Neural progenitor cell (in vitro differentiated cells): ENCODE results near the gene PACS1. TPM values are rescaled to one million over a fixed set of nuclear protein-coding genes. Genes with fewer than 3 reads are reported as not detected.
A peak's percentile ranks its signal among the peaks of the same experiment; 100 is the strongest.

Experiments
- DNase-seq: peaks from one replicate; pipeline ENCODE4 v3.0.0-alpha.2; 2016; ENCODE audit warnings: low spot score
- H2AFZ ChIP-seq: fragments of 200-600 bp; sonication (generic); replicated peaks from 2 replicates; pipeline ENCODE4 v1.6.1; 2016; ENCODE audit warnings: antibody characterized with exemption
- H3F3A ChIP-seq: fragments of 200-600 bp; sonication (generic); 2 replicates; pipeline ENCODE4 v1.6.1; 2016; ENCODE audit warnings: antibody characterized with exemption, low read depth
- H3K27ac ChIP-seq: fragments of 200-600 bp; sonication (generic); 2 replicates; pipeline ENCODE4 v1.5.1; 2016; ENCODE audit warnings: mild to moderate bottlenecking
- H3K27me3 ChIP-seq: fragments of 200-600 bp; sonication (generic); 2 replicates; pipeline ENCODE4 v1.6.1; 2016; ENCODE audit warnings: mild to moderate bottlenecking, moderate library complexity
- H3K36me3 ChIP-seq: fragments of 200-600 bp; sonication (generic); 2 replicates; pipeline ENCODE4 v1.5.1; 2016
- H3K4me1 ChIP-seq: fragments of 200-600 bp; sonication (generic); 2 replicates; pipeline ENCODE4 v1.6.1; 2016; ENCODE audit warnings: mixed run types
- H3K4me2 ChIP-seq: fragments of 200-600 bp; sonication (generic); 2 replicates; pipeline ENCODE4 v1.6.1; 2016
- H3K4me3 ChIP-seq: fragments of 200-600 bp; sonication (generic); 2 replicates; pipeline ENCODE4 v1.5.1; 2016
- H3K79me2 ChIP-seq: fragments of 200-600 bp; sonication (generic); 2 replicates; pipeline ENCODE4 v1.6.1; 2016; ENCODE audit warnings: low read depth
- H3K9ac ChIP-seq: fragments of 200-600 bp; sonication (generic); 2 replicates; pipeline ENCODE4 v1.6.1; 2016
- H3K9me3 ChIP-seq: fragments of 200-600 bp; sonication (generic); 2 replicates; pipeline ENCODE4 v1.5.1; 2016; ENCODE audit warnings: low read depth
- H4K20me1 ChIP-seq: fragments of 200-600 bp; sonication (generic); 2 replicates; pipeline ENCODE4 v1.6.1; 2016; ENCODE audit warnings: low read depth
- H3K27ac Mint-ChIP-seq: 3 replicates; pipeline ENCODE4 v1.8.0; 2021; ENCODE audit warnings: mixed read lengths
- H3K27me3 Mint-ChIP-seq: 2 replicates; pipeline ENCODE4 v1.8.0; 2022; ENCODE audit warnings: low read depth, mild to moderate bottlenecking, inconsistent platforms, moderate library complexity, mixed read lengths; ENCODE audit not compliant: insufficient read depth
- H3K36me3 Mint-ChIP-seq: 3 replicates; pipeline ENCODE4 v1.8.0; 2021; ENCODE audit warnings: mixed read lengths
- H3K4me1 Mint-ChIP-seq: 3 replicates; pipeline ENCODE4 v1.8.0; 2021; ENCODE audit warnings: mixed read lengths
- H3K4me3 Mint-ChIP-seq: 3 replicates; pipeline ENCODE4 v1.8.0; 2021; ENCODE audit warnings: mild to moderate bottlenecking, moderate library complexity, mixed read lengths
- H3K9me3 Mint-ChIP-seq: 3 replicates; pipeline ENCODE4 v1.8.0; 2020; ENCODE audit warnings: mixed read lengths
- EZH2 ChIP-seq: fragments of 200-600 bp; sonication (generic); IDR thresholded peaks from 2 replicates; pipeline ENCODE4 v1.6.1; 2017; ENCODE audit warnings: antibody characterized with exemption, mild to moderate bottlenecking, moderate library complexity
- EZH2phosphoT487 ChIP-seq: fragments of 200-600 bp; sonication (generic); IDR thresholded peaks from 2 replicates; pipeline ENCODE4 v1.6.1; 2017; ENCODE audit warnings: antibody characterized with exemption
- total RNA-seq: library from RNA; depleted of rRNA; stranded (reverse); fragments of >200 nt; gene quantifications from 2 replicates; pipeline ENCODE4 v1.2.3, GENCODE V29; 2015; ENCODE audit warnings: low replicate concordance
- TF ChIP-seq, protein P1 (sequence below): fragments of 200-600 bp; sonication (generic); IDR thresholded peaks from 2 replicates; pipeline ENCODE4 v1.5.1; 2017; ENCODE audit warnings: antibody characterized with exemption, mild to moderate bottlenecking

Gene PACS1
- total RNA-seq, 1 donor from 2014 or later: 13.4 TPM

DNA sequence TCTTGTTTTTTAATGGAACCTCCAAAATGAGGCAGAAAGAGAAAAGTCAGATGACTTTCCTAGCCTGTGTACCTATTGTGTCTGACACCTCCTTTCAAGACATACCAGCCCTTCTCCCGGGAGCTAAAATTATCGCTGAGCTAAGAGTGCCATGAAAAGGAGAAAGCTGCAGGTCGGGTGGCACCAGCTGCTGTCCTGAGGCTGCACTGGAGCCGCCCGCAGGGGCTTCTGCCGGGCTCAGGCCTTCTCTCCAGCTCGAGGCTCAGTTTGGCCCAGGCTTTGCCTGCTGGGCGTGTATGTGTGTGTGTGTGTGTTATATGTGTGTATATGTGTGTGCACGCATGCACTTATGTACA is 170.7 kb downstream of the PACS1 start:
- H3K4me1 Mint-ChIP-seq: peaks cover 7% of the 10 kb centered on the region
- H3K9me3 Mint-ChIP-seq: no peaks in the 10 kb centered on the region
- H3K9me3 ChIP-seq: no peaks in the 10 kb centered on the region
- H3K27me3 ChIP-seq: no peaks in the 10 kb centered on the region
- no peak overlapping the region for H3K27ac ChIP-seq
- H2AFZ ChIP-seq: no peak overlapping the region
- H3K79me2 ChIP-seq: no peaks in the 10 kb centered on the region
- H3K4me2 ChIP-seq: no peak overlapping the region
- no peaks in the 10 kb centered on the region for H3K4me1 ChIP-seq
- no peaks in the 10 kb centered on the region for H4K20me1 ChIP-seq
- H3K36me3 ChIP-seq: no peaks in the 10 kb centered on the region
- H3K27me3 Mint-ChIP-seq: peaks cover 11% of the 10 kb centered on the region
- H3K9ac ChIP-seq: no peak overlapping the region
- H3K27ac Mint-ChIP-seq: peak overlapping the region; percentile 78
- TF ChIP-seq EZH2phosphoT487: no peak
- TF ChIP-seq, protein P1, sequence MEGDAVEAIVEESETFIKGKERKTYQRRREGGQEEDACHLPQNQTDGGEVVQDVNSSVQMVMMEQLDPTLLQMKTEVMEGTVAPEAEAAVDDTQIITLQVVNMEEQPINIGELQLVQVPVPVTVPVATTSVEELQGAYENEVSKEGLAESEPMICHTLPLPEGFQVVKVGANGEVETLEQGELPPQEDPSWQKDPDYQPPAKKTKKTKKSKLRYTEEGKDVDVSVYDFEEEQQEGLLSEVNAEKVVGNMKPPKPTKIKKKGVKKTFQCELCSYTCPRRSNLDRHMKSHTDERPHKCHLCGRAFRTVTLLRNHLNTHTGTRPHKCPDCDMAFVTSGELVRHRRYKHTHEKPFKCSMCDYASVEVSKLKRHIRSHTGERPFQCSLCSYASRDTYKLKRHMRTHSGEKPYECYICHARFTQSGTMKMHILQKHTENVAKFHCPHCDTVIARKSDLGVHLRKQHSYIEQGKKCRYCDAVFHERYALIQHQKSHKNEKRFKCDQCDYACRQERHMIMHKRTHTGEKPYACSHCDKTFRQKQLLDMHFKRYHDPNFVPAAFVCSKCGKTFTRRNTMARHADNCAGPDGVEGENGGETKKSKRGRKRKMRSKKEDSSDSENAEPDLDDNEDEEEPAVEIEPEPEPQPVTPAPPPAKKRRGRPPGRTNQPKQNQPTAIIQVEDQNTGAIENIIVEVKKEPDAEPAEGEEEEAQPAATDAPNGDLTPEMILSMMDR: no peak
- no peak for TF ChIP-seq EZH2
- peaks cover 9% of the 10 kb centered on the region for H3K36me3 Mint-ChIP-seq
- no peaks in the 10 kb centered on the region for H3F3A ChIP-seq
- H3K4me3 Mint-ChIP-seq: no peak overlapping the region
- no peak for DNase-seq
- H3K4me3 ChIP-seq: no peak overlapping the region

- no peaks in the 10 kb centered on the region for H3K9me3 Mint-ChIP-seq
- H3K4me3 Mint-ChIP-seq: no peak overlapping the region
- TF ChIP-seq, protein P1: no peak
- Histone ChIP-seq H2AFZ (no peak overlapping the region), H3K4me2 (no peak overlapping the region), H3K4me1 (no peaks in the 10 kb centered on the region), H3K79me2 (no peaks in the 10 kb centered on the region), H3K9ac (no peak overlapping the region), H3K27ac (no peak overlapping the region), H3K27me3 (no peaks in the 10 kb centered on the region), H3F3A (no peaks in the 10 kb centered on the region), H4K20me1 (no peaks in the 10 kb centered on the region), H3K9me3 (no peaks in the 10 kb centered on the region), H3K36me3 (no peaks in the 10 kb centered on the region), H3K4me3 (no peak overlapping the region)
- peaks cover 9% of the 10 kb centered on the region for H3K36me3 Mint-ChIP-seq
- H3K4me1 Mint-ChIP-seq: peaks cover 7% of the 10 kb centered on the region
- H3K27me3 Mint-ChIP-seq: peaks cover 14% of the 10 kb centered on the region
- DNase-seq: no peak
- H3K27ac Mint-ChIP-seq: no peak overlapping the region
Measured at GRCh38 chr11:66242095-66242765, 172.2 kb downstream of the PACS1 start.

DNA sequence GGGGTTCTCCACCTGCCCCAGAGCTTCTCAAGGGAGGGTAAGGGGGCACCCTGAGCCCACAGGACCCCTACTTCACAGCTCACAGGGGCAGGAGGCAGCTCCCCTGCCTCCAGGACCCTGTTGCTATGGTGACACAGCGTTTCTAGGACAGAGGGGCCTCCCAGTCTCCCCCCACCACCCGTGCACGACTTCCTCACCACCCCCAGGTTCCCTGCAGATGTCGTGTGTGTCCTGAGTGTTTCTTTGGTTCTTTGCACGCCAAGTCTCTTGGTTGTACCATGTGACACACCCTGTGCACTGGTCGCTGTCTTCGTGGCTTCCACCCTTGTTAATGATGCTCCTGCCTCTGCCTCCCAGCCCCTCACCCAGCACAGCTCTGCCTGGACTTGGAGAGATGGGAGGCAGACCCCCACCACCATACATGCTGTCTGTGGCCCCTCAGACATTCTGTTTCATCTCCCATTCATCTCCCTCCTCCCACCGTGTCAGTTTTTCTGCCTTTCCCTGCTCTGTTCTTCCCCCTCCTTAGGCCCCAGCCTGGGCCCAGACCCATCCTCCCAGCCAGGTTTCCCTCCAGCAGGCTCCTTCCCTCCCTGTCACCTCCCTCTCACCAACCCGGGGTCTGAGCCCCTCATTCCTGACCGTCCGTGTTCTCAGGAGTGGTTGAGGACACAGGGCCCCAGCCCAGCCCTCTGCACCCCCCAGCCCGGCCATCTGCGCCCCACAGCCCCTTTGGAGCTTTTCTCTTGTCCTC is 173.9 kb downstream of the PACS1 start:
- H3K4me1 ChIP-seq: no peaks in the 10 kb centered on the region
- no peak overlapping the region for H3K4me3 ChIP-seq
- no peaks in the 10 kb centered on the region for H3K36me3 ChIP-seq
- H3K4me2 ChIP-seq: no peak overlapping the region
- H4K20me1 ChIP-seq: no peaks in the 10 kb centered on the region
- H3K27me3 ChIP-seq: no peaks in the 10 kb centered on the region
- peak overlapping the region; percentile 87 for H3K27ac Mint-ChIP-seq
- H3K9me3 ChIP-seq: no peaks in the 10 kb centered on the region
- H3K9ac ChIP-seq: no peak overlapping the region
- no peak for DNase-seq
- peaks cover 7% of the 10 kb centered on the region for H3K4me1 Mint-ChIP-seq
- no peak overlapping the region for H3K4me3 Mint-ChIP-seq
- H3F3A ChIP-seq: no peaks in the 10 kb centered on the region
- H3K79me2 ChIP-seq: no peaks in the 10 kb centered on the region
- no peaks in the 10 kb centered on the region for H3K9me3 Mint-ChIP-seq
- no peak for TF ChIP-seq EZH2phosphoT487
- no peak for TF ChIP-seq EZH2
- TF ChIP-seq, protein P1: no peak
- H2AFZ ChIP-seq: no peak overlapping the region
- H3K36me3 Mint-ChIP-seq: peaks cover 9% of the 10 kb centered on the region
- peaks cover 12% of the 10 kb centered on the region for H3K27me3 Mint-ChIP-seq
- H3K27ac ChIP-seq: no peak overlapping the region
